Parathyroid adenoma (tissue), 2 donors: ENCODE data around the gene SGMS2.

ENCODE experiments used
- H2AFZ ChIP-seq: fragments of 300-600 bp; sonication (generic); one replicate; pipeline ENCODE4 v1.7.0; 2017; ENCODE audit warnings: antibody characterized with exemption, mild to moderate bottlenecking
- H3K27ac ChIP-seq: fragments of 300-600 bp; sonication (generic); one replicate; pipeline ENCODE4 v1.7.0; 2017
- H3K27me3 ChIP-seq: fragments of 300-600 bp; sonication (generic); one replicate; pipeline ENCODE4 v1.7.0; 2017; ENCODE audit warnings: low read length; ENCODE audit not compliant: control insufficient read depth, insufficient read depth
- H3K36me3 ChIP-seq: fragments of 300-600 bp; sonication (generic); one replicate; pipeline ENCODE4 v1.7.0; 2017; ENCODE audit warnings: low read length; ENCODE audit not compliant: control insufficient read depth, insufficient read depth
- H3K4me1 ChIP-seq: fragments of 300-600 bp; sonication (generic); one replicate; pipeline ENCODE4 v1.7.0; 2017; ENCODE audit warnings: control low read depth
- H3K4me2 ChIP-seq: fragments of 300-600 bp; sonication (generic); one replicate; pipeline ENCODE4 v1.7.0; 2017; ENCODE audit warnings: low read length
- H3K4me3 ChIP-seq: fragments of 300-600 bp; sonication (generic); one replicate; pipeline ENCODE4 v1.7.0; 2017; ENCODE audit warnings: low read depth, low read length
- H3K79me2 ChIP-seq: fragments of 300-600 bp; sonication (generic); one replicate; pipeline ENCODE4 v1.7.0; 2017; ENCODE audit warnings: control low read depth
- H3K9ac ChIP-seq: fragments of 300-600 bp; sonication (generic); one replicate; pipeline ENCODE4 v1.7.0; 2017; ENCODE audit warnings: mild to moderate bottlenecking
- H3K9me3 ChIP-seq: fragments of 300-600 bp; sonication (generic); one replicate; pipeline ENCODE4 v1.7.0; 2017; ENCODE audit warnings: low read length; ENCODE audit not compliant: control insufficient read depth
- TF ChIP-seq, protein P1 (sequence below): fragments of 300-600 bp; sonication (generic); IDR thresholded peaks from one replicate; pipeline ENCODE4 v1.7.0; 2017; ENCODE audit warnings: antibody characterized with exemption, mild to moderate bottlenecking
- donor health status: primary hyperparathyroidism.

SGMS2 gene

GRCh38 chr4:107863850-107864371 lies 39.2 kb downstream of the SGMS2 start:
- Histone ChIP-seq H3K4me3 (no peak overlapping the region), H3K27ac (no peak overlapping the region)

DNA sequence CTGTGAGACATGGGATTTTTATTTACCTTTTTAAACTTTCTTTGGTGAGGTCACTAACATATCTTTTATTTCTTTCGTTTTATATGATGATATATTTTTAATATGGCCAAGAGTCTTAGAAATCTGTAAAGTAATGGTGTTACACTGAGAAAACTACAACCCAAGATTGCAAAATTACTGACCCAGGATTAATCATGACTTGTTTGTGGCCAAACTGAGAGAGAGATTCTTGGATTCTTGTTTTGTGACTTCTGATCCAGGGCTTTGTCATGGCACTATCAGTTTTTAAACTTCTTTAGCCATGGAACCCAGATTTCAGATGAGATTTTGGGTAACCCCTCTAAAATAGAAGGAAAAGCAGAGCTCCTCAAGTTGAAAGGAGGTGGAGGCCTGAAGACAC lies 42.0 kb downstream of the SGMS2 start:
- TF ChIP-seq, protein P1, sequence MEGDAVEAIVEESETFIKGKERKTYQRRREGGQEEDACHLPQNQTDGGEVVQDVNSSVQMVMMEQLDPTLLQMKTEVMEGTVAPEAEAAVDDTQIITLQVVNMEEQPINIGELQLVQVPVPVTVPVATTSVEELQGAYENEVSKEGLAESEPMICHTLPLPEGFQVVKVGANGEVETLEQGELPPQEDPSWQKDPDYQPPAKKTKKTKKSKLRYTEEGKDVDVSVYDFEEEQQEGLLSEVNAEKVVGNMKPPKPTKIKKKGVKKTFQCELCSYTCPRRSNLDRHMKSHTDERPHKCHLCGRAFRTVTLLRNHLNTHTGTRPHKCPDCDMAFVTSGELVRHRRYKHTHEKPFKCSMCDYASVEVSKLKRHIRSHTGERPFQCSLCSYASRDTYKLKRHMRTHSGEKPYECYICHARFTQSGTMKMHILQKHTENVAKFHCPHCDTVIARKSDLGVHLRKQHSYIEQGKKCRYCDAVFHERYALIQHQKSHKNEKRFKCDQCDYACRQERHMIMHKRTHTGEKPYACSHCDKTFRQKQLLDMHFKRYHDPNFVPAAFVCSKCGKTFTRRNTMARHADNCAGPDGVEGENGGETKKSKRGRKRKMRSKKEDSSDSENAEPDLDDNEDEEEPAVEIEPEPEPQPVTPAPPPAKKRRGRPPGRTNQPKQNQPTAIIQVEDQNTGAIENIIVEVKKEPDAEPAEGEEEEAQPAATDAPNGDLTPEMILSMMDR, result no peak
- Histone ChIP-seq H3K27me3 (no peaks in the 10 kb centered on the region), H3K36me3 (no peaks in the 10 kb centered on the region), H3K4me1 (no peaks in the 10 kb centered on the region), H3K27ac (no peak overlapping the region), H3K4me2 (no peak overlapping the region), H3K9me3 (no peaks in the 10 kb centered on the region), H2AFZ (no peak overlapping the region), H3K9ac (no peak overlapping the region), H3K4me3 (no peak overlapping the region), H3K79me2 (no peaks in the 10 kb centered on the region)

More at GRCh38 chr4:107863850-107864371, 39.2 kb downstream of the SGMS2 start:
- TF ChIP-seq, protein P1, result no peak
- Histone ChIP-seq H3K79me2 (no peaks in the 10 kb centered on the region), H3K4me1 (no peaks in the 10 kb centered on the region), H3K4me2 (no peak overlapping the region), H3K9ac (no peak overlapping the region), H3K9me3 (no peaks in the 10 kb centered on the region), H3K27me3 (no peaks in the 10 kb centered on the region), H2AFZ (no peak overlapping the region), H3K36me3 (no peaks in the 10 kb centered on the region)

DNA sequence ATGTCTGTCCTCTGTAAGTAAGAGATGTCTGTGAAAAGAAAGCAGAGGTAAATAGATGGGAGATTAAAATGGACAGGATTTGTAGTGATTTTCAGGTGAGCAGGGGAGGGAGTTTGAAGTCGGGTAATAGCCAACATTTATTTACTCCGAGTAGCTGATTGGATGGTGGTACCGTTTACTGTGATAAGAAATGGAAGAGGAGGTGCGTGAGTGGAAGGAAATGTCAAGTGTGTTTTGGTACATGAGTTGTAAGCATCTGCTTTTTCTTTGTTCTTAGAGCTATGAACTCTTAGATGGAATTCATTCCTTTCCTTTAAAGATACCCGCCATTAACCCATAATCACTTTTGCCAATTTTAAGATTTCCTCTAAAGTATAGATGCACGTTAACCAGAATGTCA lies 45.5 kb downstream of the SGMS2 start:
- Histone ChIP-seq H3K9ac (no peak overlapping the region), H3K79me2 (no peaks in the 10 kb centered on the region), H3K27ac (no peak overlapping the region), H3K4me1 (no peaks in the 10 kb centered on the region), H3K4me3 (no peak overlapping the region), H2AFZ (no peak overlapping the region), H3K9me3 (no peaks in the 10 kb centered on the region), H3K27me3 (no peaks in the 10 kb centered on the region), H3K4me2 (no peak overlapping the region), H3K36me3 (no peaks in the 10 kb centered on the region)
- TF ChIP-seq, protein P1, result no peak

GRCh38 chr4:107870916-107871786 lies 46.4 kb downstream of the SGMS2 start:
- H3K4me3 ChIP-seq, result no peak overlapping the region
- no peaks in the 10 kb centered on the region for H3K4me1 ChIP-seq
- no peaks in the 10 kb centered on the region for H3K36me3 ChIP-seq
- H3K27me3 ChIP-seq, result no peaks in the 10 kb centered on the region
- no peak overlapping the region for H2AFZ ChIP-seq
- TF ChIP-seq, protein P1, result no peak
- no peak overlapping the region for H3K27ac ChIP-seq
- H3K79me2 ChIP-seq, result no peaks in the 10 kb centered on the region
- H3K4me2 ChIP-seq, result no peak overlapping the region
- H3K9ac ChIP-seq, result no peak overlapping the region
- no peaks in the 10 kb centered on the region for H3K9me3 ChIP-seq
